DOHH2 (cell line): ENCODE measurements around the gene CHCHD6.

Experiments
- EZH2phosphoT487 ChIP-seq: fragments of 200-600 bp; sonication (generic); IDR thresholded peaks from 2 replicates; pipeline ENCODE4 v1.6.1; 2017; ENCODE audit warnings: borderline replicate concordance, mild to moderate bottlenecking, antibody characterized with exemption, low read length, moderate library complexity, mixed read lengths
- TF ChIP-seq, protein P1 (sequence below): fragments of 200-600 bp; sonication (generic); IDR thresholded peaks from one replicate; pipeline ENCODE4 v1.5.1; 2014; ENCODE audit warnings: antibody characterized with exemption, mild to moderate bottlenecking, low read depth, low read length; ENCODE audit not compliant: poor library complexity, severe bottlenecking

DNA sequence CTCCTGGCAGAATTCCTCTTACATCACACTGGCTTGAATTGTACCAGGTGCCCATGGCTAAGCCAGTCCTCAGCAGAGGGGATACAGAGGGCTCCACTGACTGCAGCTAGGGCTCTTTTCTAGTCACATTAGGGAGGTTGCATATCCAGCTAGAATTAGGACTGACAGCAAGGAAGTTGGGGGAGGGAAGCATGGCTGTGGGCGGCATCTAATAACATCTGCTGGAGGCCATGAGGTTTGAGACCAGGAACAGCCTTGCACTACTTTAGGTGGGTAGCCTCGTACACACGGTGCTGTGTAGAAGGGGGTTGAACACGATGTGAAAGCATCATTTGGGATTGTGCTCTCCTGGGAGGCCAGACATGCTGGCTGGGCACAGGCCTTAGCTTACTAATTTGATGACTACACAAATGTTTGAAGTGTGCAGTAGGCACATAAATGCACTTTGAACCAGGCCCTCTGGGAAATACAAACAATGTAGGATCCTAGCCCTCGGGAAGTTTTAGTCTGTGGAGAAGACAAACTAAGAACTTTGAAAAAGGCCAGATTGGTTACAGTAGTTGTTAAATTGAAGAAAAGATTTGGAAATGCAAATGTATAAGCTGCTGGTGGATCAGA, 30.2 kb downstream of the CHCHD6 start:
- TF ChIP-seq, protein P1, sequence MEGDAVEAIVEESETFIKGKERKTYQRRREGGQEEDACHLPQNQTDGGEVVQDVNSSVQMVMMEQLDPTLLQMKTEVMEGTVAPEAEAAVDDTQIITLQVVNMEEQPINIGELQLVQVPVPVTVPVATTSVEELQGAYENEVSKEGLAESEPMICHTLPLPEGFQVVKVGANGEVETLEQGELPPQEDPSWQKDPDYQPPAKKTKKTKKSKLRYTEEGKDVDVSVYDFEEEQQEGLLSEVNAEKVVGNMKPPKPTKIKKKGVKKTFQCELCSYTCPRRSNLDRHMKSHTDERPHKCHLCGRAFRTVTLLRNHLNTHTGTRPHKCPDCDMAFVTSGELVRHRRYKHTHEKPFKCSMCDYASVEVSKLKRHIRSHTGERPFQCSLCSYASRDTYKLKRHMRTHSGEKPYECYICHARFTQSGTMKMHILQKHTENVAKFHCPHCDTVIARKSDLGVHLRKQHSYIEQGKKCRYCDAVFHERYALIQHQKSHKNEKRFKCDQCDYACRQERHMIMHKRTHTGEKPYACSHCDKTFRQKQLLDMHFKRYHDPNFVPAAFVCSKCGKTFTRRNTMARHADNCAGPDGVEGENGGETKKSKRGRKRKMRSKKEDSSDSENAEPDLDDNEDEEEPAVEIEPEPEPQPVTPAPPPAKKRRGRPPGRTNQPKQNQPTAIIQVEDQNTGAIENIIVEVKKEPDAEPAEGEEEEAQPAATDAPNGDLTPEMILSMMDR, result no peak
- TF ChIP-seq EZH2phosphoT487, result no peak
